Endothelial cell (in vitro differentiated cells): Measurements from ENCODE around the gene TBC1D3D. TPM values are rescaled to one million over a fixed set of nuclear protein-coding genes. Genes with fewer than 3 reads are reported as not detected.
"Not testable (repeated sequence)": the region's sequence is repeated elsewhere in the genome, so short reads cannot be mapped to it uniquely, and the experiment has no call there.

Source experiments
- DNase-seq: peaks from one replicate; pipeline ENCODE4 v3.0.0; 2021; ENCODE audit warnings: low spot score
- H3K27ac Mint-ChIP-seq: one replicate; pipeline ENCODE4 v1.8.0; 2021; ENCODE audit warnings: mixed read lengths, inconsistent platforms; ENCODE audit not compliant: unreplicated experiment
- H3K27me3 Mint-ChIP-seq: one replicate; pipeline ENCODE4 v1.8.0; 2021; ENCODE audit warnings: mild to moderate bottlenecking, moderate library complexity, mixed read lengths, inconsistent platforms; ENCODE audit not compliant: unreplicated experiment
- H3K36me3 Mint-ChIP-seq: one replicate; pipeline ENCODE4 v1.8.0; 2021; ENCODE audit warnings: mild to moderate bottlenecking, low read depth, mixed read lengths, inconsistent platforms; ENCODE audit not compliant: unreplicated experiment
- H3K4me1 Mint-ChIP-seq: one replicate; pipeline ENCODE4 v1.8.0; 2021; ENCODE audit warnings: mild to moderate bottlenecking, mixed read lengths, inconsistent platforms; ENCODE audit not compliant: unreplicated experiment
- H3K4me3 Mint-ChIP-seq: one replicate; pipeline ENCODE4 v1.8.0; 2021; ENCODE audit warnings: mild to moderate bottlenecking, mixed read lengths, inconsistent platforms; ENCODE audit not compliant: unreplicated experiment
- H3K9me3 Mint-ChIP-seq: one replicate; pipeline ENCODE4 v1.8.0; 2021; ENCODE audit warnings: mixed read lengths, inconsistent platforms; ENCODE audit not compliant: unreplicated experiment
- long read RNA-seq: library from polyadenylated mRNA; unstranded; transcript quantifications from one replicate; pipeline ENCODE4 v2.0.0, GENCODE V29; 2020; ENCODE audit not compliant: unreplicated experiment
- total RNA-seq: library from RNA; stranded (reverse); fragmentation: NEBNext Ultra II Directional; extraction: Animal tissue kit (Norgen Biotek cat#: 25700); gene quantifications from one replicate; pipeline ENCODE4 v1.2.1, GENCODE V29; 2021; ENCODE audit not compliant: unreplicated experiment

TBC1D3D gene
- total RNA-seq = 0.64 TPM
- long read RNA-seq = 0 reads

DNA sequence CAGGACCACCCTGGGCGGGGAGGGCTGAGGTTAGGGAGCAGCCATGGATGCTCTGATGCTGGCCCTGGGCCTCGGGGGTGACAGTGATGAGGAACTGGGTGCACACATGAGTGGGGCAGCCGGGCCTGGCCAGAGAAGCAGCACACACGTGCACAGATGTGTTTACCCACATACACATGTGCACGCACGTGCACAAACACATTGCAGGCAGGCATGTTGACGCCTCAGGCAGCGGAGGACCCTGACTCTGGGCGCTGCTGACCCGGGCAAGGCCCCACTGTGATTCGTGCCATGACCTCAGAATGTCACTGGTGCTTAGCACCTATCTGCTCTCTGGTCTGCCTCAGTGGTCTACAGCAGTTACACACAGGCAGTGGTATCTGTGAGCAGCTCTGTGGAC is at the start of gene TBC1D3D:
TBC1D3D (plus strand) TSS at position 301 of the 400 bp plus-strand sequence. CDS start 1,585 bp downstream, outside the sequence.
- not testable (repeated sequence) for DNase-seq, H3K4me3 Mint-ChIP-seq, H3K9me3 Mint-ChIP-seq, H3K27me3 Mint-ChIP-seq, H3K27ac Mint-ChIP-seq, H3K4me1 Mint-ChIP-seq, H3K36me3 Mint-ChIP-seq

DNA sequence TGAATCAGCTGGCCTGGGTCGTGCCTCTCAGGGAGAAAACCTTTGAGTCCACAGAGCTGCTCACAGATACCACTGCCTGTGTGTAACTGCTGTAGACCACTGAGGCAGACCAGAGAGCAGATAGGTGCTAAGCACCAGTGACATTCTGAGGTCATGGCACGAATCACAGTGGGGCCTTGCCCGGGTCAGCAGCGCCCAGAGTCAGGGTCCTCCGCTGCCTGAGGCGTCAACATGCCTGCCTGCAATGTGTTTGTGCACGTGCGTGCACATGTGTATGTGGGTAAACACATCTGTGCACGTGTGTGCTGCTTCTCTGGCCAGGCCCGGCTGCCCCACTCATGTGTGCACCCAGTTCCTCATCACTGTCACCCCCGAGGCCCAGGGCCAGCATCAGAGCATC is 14.8 kb upstream of the TBC1D3D start, which contains the start of gene TBC1D3L:
TBC1D3L (minus strand) TSS at position 101 of the 400 bp plus-strand sequence. CDS start 1,540 bp downstream, outside the sequence.
- not testable (repeated sequence) for H3K9me3 Mint-ChIP-seq, H3K4me1 Mint-ChIP-seq, DNase-seq, H3K27me3 Mint-ChIP-seq, H3K4me3 Mint-ChIP-seq, H3K27ac Mint-ChIP-seq, H3K36me3 Mint-ChIP-seq

Other genes with a start within 250 kb of the TBC1D3D start
- not detected for gene TBC1D3K, start 79.6 kb upstream of the TBC1D3D start, total RNA-seq
- gene TBC1D3L, start 14.9 kb upstream of the TBC1D3D start, total RNA-seq = 20.9 TPM
- not detected for gene TBC1D3C, start 64.7 kb downstream of the TBC1D3D start, total RNA-seq
- not detected for gene TBC1D3E, start 124.0 kb downstream of the TBC1D3D start, total RNA-seq
- gene TBC1D3, start 188.6 kb downstream of the TBC1D3D start, total RNA-seq = not detected